GM12872 (cell line): ENCODE data around the gene THSD4.

ENCODE experiments used
- CTCF ChIP-seq: IDR thresholded peaks from 3 replicates; pipeline ENCODE4 v1.5.1; 2011; ENCODE audit warnings: low read depth, mild to moderate bottlenecking, low read length, moderate library complexity; ENCODE audit not compliant: insufficient read depth

Gene THSD4

GRCh38 chr15:71353171-71353570, 237.9 kb downstream of the THSD4 start:
- no peak for TF ChIP-seq CTCF

GRCh38 chr15:71355268-71355667, 240.0 kb downstream of the THSD4 start:
- no peak for TF ChIP-seq CTCF

GRCh38 chr15:71357321-71357732, 242.1 kb downstream of the THSD4 start:
- no peak for TF ChIP-seq CTCF

DNA sequence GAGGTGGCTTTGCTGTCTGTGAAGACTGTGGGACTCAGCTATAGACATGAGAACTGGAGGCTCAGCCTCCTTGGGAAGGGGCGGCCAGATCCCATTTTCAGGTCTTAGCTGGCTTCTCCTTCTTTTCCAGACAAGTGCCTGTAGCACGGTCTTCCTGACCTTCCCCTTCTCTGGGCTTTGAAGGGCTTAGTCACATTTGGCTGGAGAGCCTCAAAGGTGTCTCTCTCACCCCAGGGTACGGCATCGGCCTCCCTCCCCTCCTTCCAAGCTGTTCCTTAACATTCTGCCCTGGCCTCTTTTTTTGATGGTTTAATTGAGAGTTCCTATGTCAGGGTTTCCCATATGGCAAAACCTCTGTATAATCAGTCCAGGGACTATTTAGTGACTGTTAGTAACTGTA, 242.7 kb downstream of the THSD4 start:
- TF ChIP-seq CTCF = no peak

DNA sequence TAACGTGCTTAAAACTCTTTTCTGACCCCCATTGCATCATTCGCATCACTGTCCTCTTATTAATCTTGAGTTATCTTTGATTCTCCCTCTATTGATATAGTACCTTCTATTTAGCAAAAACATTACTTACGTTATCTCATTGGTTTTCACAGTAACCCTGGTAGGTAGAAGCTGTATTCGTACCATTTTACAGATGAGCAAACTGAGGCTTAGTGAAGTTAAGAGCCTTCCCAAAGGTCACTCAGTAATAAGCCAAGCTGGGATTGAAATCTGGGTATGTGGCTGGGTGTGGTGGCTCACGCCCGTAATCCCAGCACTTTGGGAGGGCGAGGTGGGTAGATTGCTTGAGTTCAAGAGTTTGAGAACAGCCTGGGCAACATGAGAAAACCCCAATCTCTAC, 244.0 kb downstream of the THSD4 start:
- TF ChIP-seq CTCF = no peak

DNA sequence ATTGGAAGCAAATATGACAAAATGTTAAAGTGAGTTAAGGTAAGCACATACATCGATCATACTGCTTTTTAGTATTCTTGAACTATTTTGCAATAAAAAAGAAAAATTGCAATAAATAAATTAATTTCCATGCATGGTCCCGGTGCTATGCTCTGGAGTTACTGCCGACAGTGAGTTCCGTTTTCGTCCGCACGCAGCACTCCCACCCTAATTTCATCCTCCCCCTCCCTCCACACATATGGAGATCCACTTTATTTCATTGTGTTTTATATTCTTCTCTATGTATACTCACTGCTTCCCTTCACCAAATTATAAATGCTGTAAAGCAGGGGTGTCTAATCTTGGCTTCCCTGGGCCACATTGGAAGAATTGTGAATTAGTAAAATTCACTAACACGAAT, 247.3 kb downstream of the THSD4 start:
- no peak for TF ChIP-seq CTCF

DNA sequence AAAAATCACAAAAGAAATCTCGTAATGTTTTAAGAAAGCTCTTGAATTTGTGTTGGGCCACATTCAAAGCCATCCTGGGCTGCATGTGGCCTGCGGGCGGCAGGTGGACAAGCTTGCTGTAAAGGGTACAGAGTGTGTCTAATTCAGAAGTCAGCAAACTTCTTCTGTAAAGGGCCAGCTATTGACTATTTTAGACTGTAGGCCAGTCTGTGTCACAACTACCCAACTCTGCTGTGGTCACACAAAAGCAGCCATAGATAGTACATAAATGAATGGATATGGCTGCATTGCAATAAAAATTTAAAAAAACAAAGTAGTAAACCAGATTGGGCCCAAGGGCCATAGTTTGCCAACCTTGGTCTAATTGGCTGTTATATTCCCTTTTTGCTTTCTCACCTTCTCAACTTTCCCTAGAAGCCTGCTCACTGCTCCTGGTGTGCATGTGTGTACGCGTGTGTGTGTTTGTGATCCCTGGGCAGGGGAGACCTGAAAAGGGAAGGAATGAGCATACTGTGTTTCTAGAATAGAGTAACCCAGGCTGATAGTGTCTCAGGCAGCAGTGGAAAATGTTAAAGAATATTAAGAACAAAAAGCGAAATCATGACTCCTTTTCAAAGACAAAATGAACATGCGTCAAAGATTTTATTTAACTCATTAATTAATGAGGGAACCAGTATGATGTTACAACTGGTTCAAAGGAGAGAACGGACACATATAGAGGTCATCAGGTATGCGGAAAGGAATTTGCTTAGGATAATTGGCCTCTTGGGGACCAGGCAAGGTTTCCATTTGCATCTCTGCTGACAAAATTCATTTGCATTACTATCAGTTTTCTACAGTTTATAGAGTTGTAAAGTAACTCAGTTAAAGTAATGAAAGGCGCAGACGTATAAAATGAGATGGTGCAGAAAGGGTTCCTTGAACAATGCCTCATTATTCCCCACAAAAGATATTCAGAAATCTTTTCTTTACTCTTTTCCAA, 248.0 kb downstream of the THSD4 start:
- TF ChIP-seq CTCF = no peak
